Stimulated activated naive B cell treated with anti-CD40 and anti-IgM and Interleukin-4, amounts not matched to agents 10 μg/mL and 1 μg/mL and 100 μg/mL, for 72 hours (primary cell): Measurements from ENCODE around the gene SMU1.
A peak's percentile ranks its signal among the peaks of the same experiment; 100 is the strongest.

Experiments
- ATAC-seq, 2 donors: fragments of 150-1000 bp; cut with Tn5 transposase; replicated peaks; 2 replicates each; pipeline ENCODE4 v1.10.0; 2021; ENCODE audit warnings: moderate library complexity in 1 of 2
- DNase-seq: peaks from one replicate; pipeline ENCODE4 v3.0.0; 2021
- H3K27ac Mint-ChIP-seq: one replicate; pipeline ENCODE4 v1.8.0; 2022; ENCODE audit warnings: mild to moderate bottlenecking, mixed read lengths
- H3K27me3 Mint-ChIP-seq, 2 donors: one replicate each; pipeline ENCODE4 v1.8.0; 2022; ENCODE audit warnings: mixed read lengths in 2 of 2
- H3K36me3 Mint-ChIP-seq, 2 donors: one replicate each; pipeline ENCODE4 v1.8.0; 2022; ENCODE audit warnings: mixed read lengths in 2 of 2, mild to moderate bottlenecking in 1 of 2
- H3K4me1 Mint-ChIP-seq, 2 donors: one replicate each; pipeline ENCODE4 v1.8.0; 2022; ENCODE audit warnings: mixed read lengths in 2 of 2, mild to moderate bottlenecking in 1 of 2
- H3K4me3 Mint-ChIP-seq, 2 donors: one replicate each; pipeline ENCODE4 v1.8.0; 2022; ENCODE audit warnings: mild to moderate bottlenecking in 2 of 2, mixed read lengths in 2 of 2, moderate library complexity in 1 of 2
- H3K9me3 Mint-ChIP-seq, 2 donors: one replicate each; pipeline ENCODE4 v1.8.0; 2022; ENCODE audit warnings: mixed read lengths in 2 of 2, mild to moderate bottlenecking in 1 of 2

The SMU1 gene

GRCh38 chr9:33046061-33046460 is 30.4 kb downstream of the SMU1 start:
- Mint-ChIP-seq H3K27me3 (no peaks in the 10 kb centered on the region), H3K4me3 (no peak overlapping the region), H3K36me3 (peaks cover 35 to 36% of the 10 kb centered on the region in 2 donors), H3K27ac (peak overlapping the region; percentile 51), H3K4me1 (peaks cover 9 to 25% of the 10 kb centered on the region in 2 donors), H3K9me3 (peaks cover 0 to under 1% of the 10 kb centered on the region in 2 donors)
- DNase-seq, result no peak
- no peak for ATAC-seq

- H3K4me3 Mint-ChIP-seq, result peak overlapping the region; percentile 79 to 81
- H3K9me3 Mint-ChIP-seq, result no peaks in the 10 kb centered on the region
- no peaks in the 10 kb centered on the region for H3K27me3 Mint-ChIP-seq
- peak overlapping the region; percentile 61 for H3K27ac Mint-ChIP-seq
- H3K36me3 Mint-ChIP-seq, result peaks cover 29 to 34% of the 10 kb centered on the region in 2 donors
- DNase-seq, result no peak
- ATAC-seq, result peak in 1 of 2 donors; percentile 3
- peaks cover 8 to 20% of the 10 kb centered on the region in 2 donors for H3K4me1 Mint-ChIP-seq
Observed at GRCh38 chr9:33044677-33045282, 31.7 kb downstream of the SMU1 start.

- peak overlapping the region; percentile 61 for H3K27ac Mint-ChIP-seq
- H3K36me3 Mint-ChIP-seq, result peaks cover 23 to 29% of the 10 kb centered on the region in 2 donors
- DNase-seq (peak; percentile 65), ATAC-seq (peak; percentile 87 to 88)
- H3K4me3 Mint-ChIP-seq, result peak overlapping the region; percentile 79 to 81
- no peaks in the 10 kb centered on the region for H3K9me3 Mint-ChIP-seq
- H3K4me1 Mint-ChIP-seq, result peaks cover 7 to 17% of the 10 kb centered on the region in 2 donors
- no peaks in the 10 kb centered on the region for H3K27me3 Mint-ChIP-seq
Observed at GRCh38 chr9:33044162-33044673, 32.3 kb downstream of the SMU1 start.

- H3K27ac Mint-ChIP-seq, result peak overlapping the region; percentile 61
- no peaks in the 10 kb centered on the region for H3K9me3 Mint-ChIP-seq
- no peak for DNase-seq
- peak overlapping the region; percentile 79 to 81 for H3K4me3 Mint-ChIP-seq
- H3K4me1 Mint-ChIP-seq, result peaks cover 7 to 17% of the 10 kb centered on the region in 2 donors
- no peaks in the 10 kb centered on the region for H3K27me3 Mint-ChIP-seq
- H3K36me3 Mint-ChIP-seq, result peaks cover 18 to 26% of the 10 kb centered on the region in 2 donors
- ATAC-seq, result peak in 1 of 2 donors; percentile 5
Observed at GRCh38 chr9:33043671-33044070, 32.8 kb downstream of the SMU1 start.

GRCh38 chr9:33042473-33042872 is 34.0 kb downstream of the SMU1 start:
- Mint-ChIP-seq H3K36me3 (peaks cover 14 to 23% of the 10 kb centered on the region in 2 donors), H3K9me3 (no peaks in the 10 kb centered on the region), H3K27me3 (no peaks in the 10 kb centered on the region), H3K4me1 (peaks cover 7 to 17% of the 10 kb centered on the region in 2 donors), H3K4me3 (no peak overlapping the region), H3K27ac (no peak overlapping the region)
- ATAC-seq, result no peak
- no peak for DNase-seq

- no peaks in the 10 kb centered on the region for H3K27me3 Mint-ChIP-seq
- H3K27ac Mint-ChIP-seq, result no peak overlapping the region
- no peaks in the 10 kb centered on the region for H3K9me3 Mint-ChIP-seq
- H3K36me3 Mint-ChIP-seq, result peaks cover 13 to 26% of the 10 kb centered on the region in 2 donors
- no peak overlapping the region for H3K4me3 Mint-ChIP-seq
- DNase-seq (no peak), ATAC-seq (no peak)
- H3K4me1 Mint-ChIP-seq, result peaks cover 7 to 17% of the 10 kb centered on the region in 2 donors
Observed at GRCh38 chr9:33041432-33042188, 34.9 kb downstream of the SMU1 start.

GRCh38 chr9:33040792-33041431 is 35.6 kb downstream of the SMU1 start:
- peaks cover 9 to 23% of the 10 kb centered on the region in 2 donors for H3K4me1 Mint-ChIP-seq
- no peaks in the 10 kb centered on the region for H3K9me3 Mint-ChIP-seq
- H3K27ac Mint-ChIP-seq, result no peak overlapping the region
- peaks cover 15 to 28% of the 10 kb centered on the region in 2 donors for H3K36me3 Mint-ChIP-seq
- H3K4me3 Mint-ChIP-seq, result no peak overlapping the region
- no peaks in the 10 kb centered on the region for H3K27me3 Mint-ChIP-seq
- DNase-seq (no peak), ATAC-seq (no peak)

GRCh38 chr9:33032865-33033264 is 43.6 kb downstream of the SMU1 start:
- no peak overlapping the region for H3K27ac Mint-ChIP-seq
- ATAC-seq, result no peak

GRCh38 chr9:33032292-33032691 is 44.2 kb downstream of the SMU1 start:
- Mint-ChIP-seq H3K36me3 (peaks cover 50 to 55% of the 10 kb centered on the region in 2 donors), H3K27ac (no peak overlapping the region), H3K9me3 (no peaks in the 10 kb centered on the region), H3K4me3 (no peak overlapping the region), H3K4me1 (peaks cover 14 to 30% of the 10 kb centered on the region in 2 donors), H3K27me3 (no peaks in the 10 kb centered on the region)
- DNase-seq, result no peak
- no peak for ATAC-seq

More at GRCh38 chr9:33032865-33033264, 43.6 kb downstream of the SMU1 start:
- Mint-ChIP-seq H3K4me3 (no peak overlapping the region), H3K9me3 (no peaks in the 10 kb centered on the region), H3K36me3 (peaks cover 52 to 54% of the 10 kb centered on the region in 2 donors), H3K4me1 (peaks cover 14 to 24% of the 10 kb centered on the region in 2 donors), H3K27me3 (no peaks in the 10 kb centered on the region)
- DNase-seq, result no peak

GRCh38 chr9:33030285-33030684 is 46.2 kb downstream of the SMU1 start:
- Mint-ChIP-seq H3K36me3 (peaks cover 47 to 56% of the 10 kb centered on the region in 2 donors), H3K9me3 (no peaks in the 10 kb centered on the region), H3K27me3 (no peaks in the 10 kb centered on the region), H3K4me1 (peaks cover 21 to 38% of the 10 kb centered on the region in 2 donors), H3K27ac (no peak overlapping the region), H3K4me3 (no peak overlapping the region)
- no peak for DNase-seq
- no peak for ATAC-seq

GRCh38 chr9:33029231-33029786 is 47.2 kb downstream of the SMU1 start:
- H3K27me3 Mint-ChIP-seq, result no peaks in the 10 kb centered on the region
- peaks cover 21 to 39% of the 10 kb centered on the region in 2 donors for H3K4me1 Mint-ChIP-seq
- H3K27ac Mint-ChIP-seq, result no peak overlapping the region
- DNase-seq, result no peak
- H3K4me3 Mint-ChIP-seq, result no peak overlapping the region
- H3K36me3 Mint-ChIP-seq, result peaks cover 45 to 50% of the 10 kb centered on the region in 2 donors
- ATAC-seq, result no peak
- no peaks in the 10 kb centered on the region for H3K9me3 Mint-ChIP-seq

- Mint-ChIP-seq H3K4me3 (peak overlapping the region; percentile 93 to 98), H3K27me3 (no peaks in the 10 kb centered on the region), H3K4me1 (peaks cover 29 to 64% of the 10 kb centered on the region in 2 donors), H3K9me3 (no peaks in the 10 kb centered on the region), H3K27ac (peak overlapping the region; percentile 96), H3K36me3 (peaks cover 36 to 45% of the 10 kb centered on the region in 2 donors)
- DNase-seq (peak; percentile 51), ATAC-seq (peak; percentile 49 to 55)
Observed at GRCh38 chr9:33025572-33026342, 50.7 kb downstream of the SMU1 start.

GRCh38 chr9:33024966-33025571 is 51.4 kb downstream of the SMU1 start, which contains the start of gene DNAJA1:
DNAJA1 (plus strand) TSS chr9:33025273; CDS start chr9:33026485, 1,212 bp downstream.
- ATAC-seq, result peak; percentile 91 to 94
- peaks cover 36 to 47% of the 10 kb centered on the region in 2 donors for H3K36me3 Mint-ChIP-seq

More at GRCh38 chr9:33024966-33025571, 51.4 kb downstream of the SMU1 start, which contains the start of gene DNAJA1:
- Mint-ChIP-seq H3K9me3 (no peaks in the 10 kb centered on the region), H3K4me3 (peak within 1 kb of the TSS; percentile 93 to 98), H3K27me3 (no peaks in the 10 kb centered on the region), H3K27ac (peak within 1 kb of the TSS; percentile 96), H3K4me1 (peaks cover 27 to 64% of the 10 kb centered on the region in 2 donors)
- peak; percentile 93 for DNase-seq
